Loucy (cell line): ENCODE measurements around the gene SAMD14.
A peak's percentile ranks its signal among the peaks of the same experiment; 100 is the strongest.

Experiments
- H2AFZ ChIP-seq: fragments of 200-600 bp; sonication (generic); 2 replicates; pipeline ENCODE4 v1.6.0; 2016; ENCODE audit warnings: antibody characterized with exemption, mild to moderate bottlenecking, low read length, moderate library complexity
- H3F3A ChIP-seq: fragments of 200-600 bp; 2 replicates; pipeline ENCODE4 v1.6.0; 2016; ENCODE audit warnings: antibody characterized with exemption, low read depth, mild to moderate bottlenecking
- H3K27me3 ChIP-seq: fragments of 200-600 bp; sonication (generic); 2 replicates; pipeline ENCODE4 v1.6.1; 2014; ENCODE audit warnings: low read length, mild to moderate bottlenecking; ENCODE audit not compliant: insufficient read depth, poor library complexity, severe bottlenecking
- H3K36me3 ChIP-seq: fragments of 200-600 bp; sonication (generic); 2 replicates; pipeline ENCODE4 v1.6.1; 2016; ENCODE audit warnings: low read length; ENCODE audit not compliant: insufficient read depth
- H3K4me1 ChIP-seq: fragments of 200-600 bp; sonication (generic); 2 replicates; pipeline ENCODE4 v1.5.1; 2014; ENCODE audit warnings: low read length, mild to moderate bottlenecking; ENCODE audit not compliant: insufficient read depth, poor library complexity, severe bottlenecking
- H3K4me2 ChIP-seq: fragments of 200-600 bp; sonication (generic); 2 replicates; pipeline ENCODE4 v1.6.0; 2014; ENCODE audit warnings: antibody characterized with exemption, low read length, low read depth, mild to moderate bottlenecking; ENCODE audit not compliant: poor library complexity, severe bottlenecking
- H3K4me3 ChIP-seq: fragments of 200-600 bp; sonication (generic); 2 replicates; pipeline ENCODE4 v1.5.1; 2014; ENCODE audit warnings: low read length, mild to moderate bottlenecking, mixed read lengths; ENCODE audit not compliant: poor library complexity, severe bottlenecking
- H3K79me2 ChIP-seq: fragments of 200-600 bp; sonication (generic); 2 replicates; pipeline ENCODE4 v1.6.1; 2014; ENCODE audit warnings: low read length; ENCODE audit not compliant: insufficient read depth
- H3K9ac ChIP-seq: fragments of 200-600 bp; sonication (generic); 2 replicates; pipeline ENCODE4 v1.6.0; 2014; ENCODE audit warnings: mild to moderate bottlenecking, low read depth, low read length, moderate library complexity; ENCODE audit not compliant: poor library complexity, severe bottlenecking
- H3K9me2 ChIP-seq: fragments of 200-600 bp; sonication (generic); replicated peaks from 2 replicates; pipeline ENCODE4 v1.6.1; 2016; ENCODE audit warnings: low read depth, low read length, mixed read lengths
- H3K9me3 ChIP-seq: fragments of 200-600 bp; sonication (generic); 2 replicates; pipeline ENCODE4 v1.6.1; 2014; ENCODE audit warnings: mild to moderate bottlenecking, antibody characterized with exemption, low read length, low read depth; ENCODE audit not compliant: insufficient read depth
- H4K20me1 ChIP-seq: fragments of 200-600 bp; sonication (generic); 2 replicates; pipeline ENCODE4 v1.6.0; 2014; ENCODE audit warnings: antibody characterized with exemption, low read length, mild to moderate bottlenecking; ENCODE audit not compliant: insufficient read depth, poor library complexity, severe bottlenecking
- EZH2phosphoT487 ChIP-seq: fragments of 200-600 bp; IDR thresholded peaks from 2 replicates; pipeline ENCODE4 v1.6.1; 2018; ENCODE audit warnings: antibody characterized with exemption, mild to moderate bottlenecking, moderate library complexity, borderline replicate concordance
- TF ChIP-seq, protein P1 (sequence below): fragments of 200-600 bp; sonication (generic); conservative IDR thresholded peaks from 2 replicates; pipeline ENCODE4 v1.5.1; 2014; ENCODE audit warnings: mild to moderate bottlenecking, antibody characterized with exemption, low read length

The SAMD14 gene

DNA sequence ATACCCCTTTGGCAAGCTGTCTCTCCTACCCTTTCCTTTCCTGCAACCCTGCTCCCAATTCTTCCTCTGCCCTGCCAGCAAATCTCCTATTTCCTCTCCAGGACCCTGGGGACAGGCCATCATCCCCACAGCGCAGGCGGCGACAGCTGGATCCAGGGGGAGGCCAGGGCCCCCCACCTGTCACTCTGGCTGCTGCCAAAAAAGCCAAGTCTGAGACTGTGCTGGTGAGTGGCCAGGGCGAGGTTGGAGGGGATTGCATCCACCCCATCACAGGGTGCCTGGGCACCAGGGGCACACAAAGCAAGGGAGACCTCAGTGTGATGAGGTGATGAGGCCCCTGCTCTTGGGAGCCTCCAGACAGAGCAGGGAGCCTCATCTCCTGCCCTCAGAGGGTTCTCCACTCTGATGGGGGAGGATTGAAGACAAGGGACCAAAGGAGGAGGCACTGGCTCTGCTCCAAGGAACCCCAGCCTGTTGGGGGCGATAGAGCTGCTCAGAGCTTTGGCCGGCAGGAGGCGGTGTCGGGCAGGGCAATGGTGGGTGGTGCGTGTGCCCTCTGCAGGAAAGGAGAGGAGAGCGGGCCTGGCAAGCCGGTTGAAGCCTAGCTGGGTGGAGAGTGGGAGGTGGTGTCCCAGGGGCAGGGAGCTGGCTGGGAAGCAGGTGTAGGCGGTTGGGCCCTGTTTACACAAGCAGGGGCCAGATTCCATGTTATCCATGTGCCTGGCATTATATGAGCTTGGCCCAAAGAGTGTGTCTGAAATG is 50.4 kb downstream of the SAMD14 start:
- Histone ChIP-seq H3K27me3 (no peaks in the 10 kb centered on the region), H3K9ac (no peak overlapping the region), H3F3A (no peaks in the 10 kb centered on the region), H3K4me2 (no peak overlapping the region), H4K20me1 (no peaks in the 10 kb centered on the region), H3K9me3 (no peaks in the 10 kb centered on the region), H3K79me2 (no peaks in the 10 kb centered on the region), H2AFZ (no peak overlapping the region), H3K4me1 (no peaks in the 10 kb centered on the region), H3K4me3 (no peak overlapping the region), H3K36me3 (peaks cover 5% of the 10 kb centered on the region; the same call in 1 of the 2 replicates), H3K9me2 (no peaks in the 10 kb centered on the region)
- TF ChIP-seq, protein P1, sequence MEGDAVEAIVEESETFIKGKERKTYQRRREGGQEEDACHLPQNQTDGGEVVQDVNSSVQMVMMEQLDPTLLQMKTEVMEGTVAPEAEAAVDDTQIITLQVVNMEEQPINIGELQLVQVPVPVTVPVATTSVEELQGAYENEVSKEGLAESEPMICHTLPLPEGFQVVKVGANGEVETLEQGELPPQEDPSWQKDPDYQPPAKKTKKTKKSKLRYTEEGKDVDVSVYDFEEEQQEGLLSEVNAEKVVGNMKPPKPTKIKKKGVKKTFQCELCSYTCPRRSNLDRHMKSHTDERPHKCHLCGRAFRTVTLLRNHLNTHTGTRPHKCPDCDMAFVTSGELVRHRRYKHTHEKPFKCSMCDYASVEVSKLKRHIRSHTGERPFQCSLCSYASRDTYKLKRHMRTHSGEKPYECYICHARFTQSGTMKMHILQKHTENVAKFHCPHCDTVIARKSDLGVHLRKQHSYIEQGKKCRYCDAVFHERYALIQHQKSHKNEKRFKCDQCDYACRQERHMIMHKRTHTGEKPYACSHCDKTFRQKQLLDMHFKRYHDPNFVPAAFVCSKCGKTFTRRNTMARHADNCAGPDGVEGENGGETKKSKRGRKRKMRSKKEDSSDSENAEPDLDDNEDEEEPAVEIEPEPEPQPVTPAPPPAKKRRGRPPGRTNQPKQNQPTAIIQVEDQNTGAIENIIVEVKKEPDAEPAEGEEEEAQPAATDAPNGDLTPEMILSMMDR = peak; percentile 72
- TF ChIP-seq EZH2phosphoT487 = no peak

DNA sequence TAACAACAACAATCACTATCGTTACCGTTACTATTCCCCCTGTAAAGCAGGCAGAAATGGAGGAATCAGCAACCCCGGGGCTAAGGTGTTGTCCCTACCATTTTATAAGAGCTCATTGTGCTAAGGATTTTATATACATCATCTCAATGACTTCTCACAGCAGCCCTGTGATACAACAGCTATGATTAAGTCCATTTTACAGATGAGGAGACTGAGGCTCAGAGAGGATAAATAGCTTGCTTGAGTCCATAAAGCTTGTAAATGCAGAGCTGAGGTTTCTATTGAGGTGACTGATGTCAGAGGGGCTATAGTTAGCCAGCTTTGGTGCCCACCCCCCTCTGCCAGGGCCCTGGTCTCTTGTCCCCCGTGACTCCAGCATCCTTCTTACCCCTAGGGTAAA is 51.5 kb downstream of the SAMD14 start:
- no peaks in the 10 kb centered on the region for H3K9me3 ChIP-seq
- H2AFZ ChIP-seq = no peak overlapping the region
- H3K79me2 ChIP-seq = no peaks in the 10 kb centered on the region
- no peaks in the 10 kb centered on the region for H3K4me1 ChIP-seq
- no peak overlapping the region for H3K4me3 ChIP-seq
- H3K27me3 ChIP-seq = no peaks in the 10 kb centered on the region
- H3K9me2 ChIP-seq = no peaks in the 10 kb centered on the region
- H3F3A ChIP-seq = no peaks in the 10 kb centered on the region
- no peak overlapping the region for H3K4me2 ChIP-seq
- H3K36me3 ChIP-seq = peaks cover 5% of the 10 kb centered on the region; the same call in 1 of the 2 replicates
- H4K20me1 ChIP-seq = no peaks in the 10 kb centered on the region
- no peak overlapping the region for H3K9ac ChIP-seq
- TF ChIP-seq, protein P1 = no peak
- TF ChIP-seq EZH2phosphoT487 = no peak

DNA sequence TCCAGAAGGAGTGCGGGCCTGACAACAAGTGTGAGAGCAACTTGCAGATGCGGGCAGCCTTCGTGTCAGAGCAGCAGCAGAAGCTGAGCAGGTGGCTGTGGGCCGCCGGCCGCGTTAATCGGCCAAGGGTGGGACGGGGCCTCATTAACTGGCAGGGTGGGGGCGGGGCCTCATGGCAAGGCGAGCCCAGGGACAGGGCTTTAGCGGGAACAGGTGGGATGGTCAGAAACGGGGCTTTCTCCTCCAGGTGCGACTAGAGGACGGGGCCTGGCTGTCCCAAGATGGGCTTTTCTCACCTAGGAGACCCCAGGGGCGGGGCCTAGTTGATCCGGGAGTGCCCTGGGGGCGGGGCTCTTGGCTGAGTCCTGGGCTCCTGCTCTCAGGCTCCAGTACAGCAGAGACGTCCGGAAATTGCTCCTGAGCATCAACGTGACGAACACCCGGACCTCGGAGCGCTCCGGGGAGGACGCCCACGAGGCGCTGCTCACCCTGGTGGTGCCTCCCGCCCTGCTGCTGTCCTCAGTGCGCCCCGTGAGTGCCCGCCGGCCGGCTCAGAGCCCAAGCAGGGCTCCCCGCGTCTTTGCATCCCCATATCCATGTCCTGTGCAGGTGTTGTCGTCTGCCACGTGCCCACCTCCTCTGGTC is 53.2 kb downstream of the SAMD14 start:
- Histone ChIP-seq H3F3A (no peaks in the 10 kb centered on the region), H3K4me2 (no peak overlapping the region)

More for the DNA sequence above, 53.2 kb downstream of the SAMD14 start:
- H3K9me2 ChIP-seq = no peaks in the 10 kb centered on the region
- no peak overlapping the region for H3K4me3 ChIP-seq
- H4K20me1 ChIP-seq = no peaks in the 10 kb centered on the region
- no peak overlapping the region for H2AFZ ChIP-seq
- no peaks in the 10 kb centered on the region for H3K79me2 ChIP-seq
- no peak for TF ChIP-seq EZH2phosphoT487
- TF ChIP-seq, protein P1 = no peak
- no peaks in the 10 kb centered on the region for H3K9me3 ChIP-seq
- peaks cover 5% of the 10 kb centered on the region; the same call in 1 of the 2 replicates for H3K36me3 ChIP-seq
- no peaks in the 10 kb centered on the region for H3K27me3 ChIP-seq
- no peak overlapping the region for H3K9ac ChIP-seq
- H3K4me1 ChIP-seq = no peaks in the 10 kb centered on the region
